ENCODE data around the gene SVOP.
A peak's percentile ranks its signal among the peaks of the same experiment; 100 is the strongest.

Gene SVOP

DNA sequence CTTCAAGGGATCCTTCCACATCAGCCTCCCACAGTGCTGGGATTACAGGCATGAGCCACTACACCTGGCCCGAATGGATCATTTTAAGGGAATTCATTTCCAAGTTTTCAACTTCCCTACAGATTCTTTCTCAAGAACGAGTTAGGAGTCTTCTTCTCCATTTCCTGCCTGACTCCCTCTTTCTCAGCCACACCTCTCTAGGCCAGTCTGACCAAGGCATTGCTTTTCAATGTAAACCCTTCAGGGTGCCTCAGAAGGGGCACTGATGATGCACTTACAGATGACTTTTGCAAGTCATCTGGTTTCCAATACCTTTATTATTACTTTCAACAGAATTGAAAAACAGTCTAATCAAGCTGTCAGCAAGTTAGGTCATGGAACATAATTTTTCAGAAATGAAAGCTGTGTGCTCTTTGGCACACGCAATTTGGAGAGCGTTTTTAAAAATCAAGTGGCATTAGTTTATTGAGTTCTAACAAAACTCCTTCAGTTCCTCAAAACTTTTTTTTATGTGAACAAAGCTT lies 47.2 kb downstream of the SVOP start:
- no peak for DNase-seq (ENCODE audit: low read depth)

DNA sequence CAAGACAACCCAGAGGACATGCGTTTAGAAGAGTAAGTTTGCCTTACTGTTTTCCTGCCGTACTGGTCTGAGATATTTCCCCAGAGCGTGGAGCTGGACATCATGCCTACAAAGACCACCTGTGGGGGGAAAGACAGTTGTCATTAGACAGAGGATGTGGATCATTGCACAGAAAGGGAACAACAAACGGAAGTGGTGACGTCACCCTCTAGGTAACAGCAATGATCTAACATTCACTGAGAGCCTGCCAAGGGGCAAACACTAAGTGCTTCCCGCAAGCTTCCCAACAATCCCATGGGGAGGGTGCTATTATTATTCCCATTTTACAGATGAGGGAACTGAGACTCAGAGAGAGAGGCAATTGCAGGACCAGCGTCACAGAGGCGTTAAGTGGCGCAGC lies 48.5 kb downstream of the SVOP start:
- no peak for DNase-seq (ENCODE audit: low read depth)

GRCh38 chr12:108969622-108970021 lies 51.2 kb downstream of the SVOP start:
- no peak for DNase-seq (ENCODE audit: low read depth)

DNA sequence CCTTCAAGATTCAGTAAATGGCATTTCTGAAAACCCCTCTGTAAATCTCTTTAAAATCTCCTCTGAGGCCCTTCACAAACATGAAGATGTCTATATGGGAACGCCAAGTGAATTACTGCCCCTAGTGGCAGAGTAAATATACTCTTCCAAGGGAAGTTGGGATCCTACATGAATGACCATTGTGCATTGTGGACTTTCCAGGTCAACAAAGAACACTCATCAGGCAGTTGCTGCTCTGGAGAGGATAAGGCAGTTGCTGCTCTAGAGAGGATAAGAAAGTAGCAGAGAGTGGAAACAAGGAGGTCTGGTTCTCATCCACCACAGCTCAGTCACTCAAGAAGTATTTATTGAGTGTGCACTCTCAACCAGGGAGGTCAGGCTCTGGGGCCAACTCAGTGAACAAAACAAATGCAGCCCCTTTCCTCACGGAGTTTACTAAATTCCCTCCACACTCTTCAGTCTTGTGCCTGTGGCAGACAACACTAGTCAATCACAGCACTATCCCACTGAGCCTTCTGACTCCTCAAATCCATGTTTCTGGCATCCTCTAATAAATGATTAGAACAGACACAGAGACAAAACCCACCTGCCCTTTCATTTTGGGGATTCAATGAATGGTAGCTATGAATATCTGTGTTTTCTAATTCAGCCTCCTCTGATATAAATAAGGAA lies 52.9 kb downstream of the SVOP start:
- DNase-seq (ENCODE audit: low read depth), result no peak

DNA sequence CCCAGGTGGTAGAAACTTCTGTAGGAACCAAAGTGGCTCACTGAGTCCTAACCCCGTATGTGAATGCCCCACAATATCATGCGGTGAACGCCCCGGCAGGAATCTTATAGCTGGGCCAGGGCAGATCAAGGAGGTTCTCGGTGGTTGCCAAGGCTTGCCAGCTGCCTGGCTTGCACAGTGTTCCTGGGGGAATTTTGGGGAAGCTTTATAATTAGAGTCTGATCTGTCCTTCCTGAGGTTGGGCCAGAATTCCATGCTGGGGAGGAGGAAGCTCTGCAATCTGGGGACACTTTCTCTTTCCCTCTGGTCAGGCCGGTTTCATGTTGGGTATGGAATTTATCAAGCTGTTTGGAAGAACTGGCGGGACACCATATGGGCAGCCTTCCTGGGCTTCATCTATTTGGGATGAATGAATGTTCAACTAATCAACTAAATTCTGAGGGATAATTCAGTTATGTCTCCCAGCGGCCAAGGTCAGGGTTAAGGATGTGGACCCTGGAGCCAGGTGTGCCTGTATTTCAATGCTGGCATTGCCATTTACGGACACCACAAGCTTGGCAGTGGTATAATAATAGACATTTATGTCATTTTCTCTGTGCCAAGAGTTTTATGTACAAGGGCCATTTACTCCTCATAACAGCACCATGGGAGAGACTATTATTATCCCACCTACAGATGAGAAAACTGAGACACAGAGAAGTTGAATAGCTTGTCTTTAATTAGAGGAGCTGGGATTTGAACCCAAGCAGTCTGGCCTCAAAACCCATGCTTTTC lies 54.3 kb downstream of the SVOP start:
- DNase-seq (ENCODE audit: low read depth), result no peak

- DNase-seq (ENCODE audit: low read depth), result no peak
Measured at GRCh38 chr12:108965886-108966285, 55.0 kb downstream of the SVOP start.

- no peak for DNase-seq (ENCODE audit: low read depth)
Measured at GRCh38 chr12:108964371-108965352, 56.2 kb downstream of the SVOP start.

DNA sequence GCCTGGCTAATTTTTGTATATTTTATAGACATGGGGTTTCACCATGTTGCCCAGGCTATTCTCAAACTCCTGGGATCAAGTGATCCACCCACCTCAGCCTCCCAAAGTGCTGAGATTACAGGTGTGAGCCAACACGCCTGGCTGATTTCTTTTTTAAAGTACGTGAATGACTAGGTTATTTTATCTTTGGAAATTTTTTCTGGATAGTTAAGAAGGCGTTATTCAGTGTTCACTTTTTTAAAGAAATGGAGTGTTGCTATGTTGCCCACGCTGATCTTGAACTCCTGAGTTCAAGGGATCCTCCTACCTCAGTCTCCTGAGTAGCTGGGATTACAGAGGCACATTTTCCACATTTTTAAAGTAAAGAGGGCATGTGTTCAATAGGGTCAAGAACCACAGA lies 58.6 kb downstream of the SVOP start:
- DNase-seq (ENCODE audit: low read depth), result no peak

GRCh38 chr12:108959748-108960655 lies 60.9 kb downstream of the SVOP start:
- DNase-seq (ENCODE audit: low read depth), result no peak

DNA sequence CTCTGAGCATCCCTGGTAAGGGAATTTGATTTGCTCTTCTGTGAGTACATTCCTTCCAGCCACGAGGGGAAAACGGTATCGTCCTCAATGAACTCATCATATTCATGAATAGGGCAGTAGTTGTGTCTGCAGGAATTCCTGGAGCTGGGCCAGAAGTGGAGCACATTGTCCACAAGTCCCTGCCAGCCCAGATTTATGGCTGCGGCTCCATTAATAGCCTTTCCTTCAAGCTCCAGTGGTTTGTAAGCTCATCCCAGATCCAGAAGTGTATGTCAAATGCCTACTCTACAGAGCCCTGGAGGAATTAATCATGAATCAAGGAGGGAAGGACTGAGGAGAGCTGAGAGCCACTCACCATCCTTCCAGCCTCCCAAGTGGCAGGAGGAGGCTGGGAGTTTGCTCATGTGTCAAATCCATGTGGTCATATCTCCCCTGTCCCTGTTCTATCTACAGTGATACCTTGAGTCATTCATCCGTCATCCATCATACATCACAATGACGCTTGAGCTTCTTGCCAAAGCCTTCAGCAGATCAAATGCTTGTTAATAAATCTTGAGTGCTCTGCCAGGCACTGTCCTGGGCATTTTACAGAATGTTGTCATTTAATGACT lies 65.5 kb downstream of the SVOP start:
- no peak for DNase-seq (ENCODE audit: low read depth)

GRCh38 chr12:108950991-108951739 lies 69.7 kb downstream of the SVOP start:
- peak; percentile 22 for DNase-seq (ENCODE audit: low read depth)

- no peak for DNase-seq (ENCODE audit: low read depth)
Measured at GRCh38 chr12:108949976-108950375, 70.9 kb downstream of the SVOP start.

GRCh38 chr12:108948367-108948766 lies 72.5 kb downstream of the SVOP start:
- DNase-seq (ENCODE audit: low read depth), result no peak

GRCh38 chr12:108947097-108947496 lies 73.8 kb downstream of the SVOP start:
- DNase-seq (ENCODE audit: low read depth), result no peak

DNA sequence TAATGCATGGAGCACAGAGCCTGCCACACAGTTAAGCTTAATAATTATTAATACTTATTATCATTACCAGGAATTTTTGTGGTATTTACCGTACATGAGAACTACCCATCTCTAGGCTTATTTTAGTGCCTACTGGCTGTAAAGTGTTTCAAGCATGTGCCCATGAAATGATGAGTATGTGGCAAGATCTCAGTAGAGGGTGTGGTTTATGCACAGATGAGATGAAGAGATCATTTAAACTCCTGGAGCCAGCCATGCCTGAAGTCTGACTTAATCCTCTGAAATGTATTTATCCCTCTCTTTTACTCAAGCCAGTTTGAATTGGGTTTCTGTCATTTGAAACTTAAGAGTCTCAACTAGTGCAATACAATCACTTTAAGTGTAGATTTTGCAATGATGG lies 80.7 kb downstream of the SVOP start:
- no peak for DNase-seq (ENCODE audit: low read depth)

DNA sequence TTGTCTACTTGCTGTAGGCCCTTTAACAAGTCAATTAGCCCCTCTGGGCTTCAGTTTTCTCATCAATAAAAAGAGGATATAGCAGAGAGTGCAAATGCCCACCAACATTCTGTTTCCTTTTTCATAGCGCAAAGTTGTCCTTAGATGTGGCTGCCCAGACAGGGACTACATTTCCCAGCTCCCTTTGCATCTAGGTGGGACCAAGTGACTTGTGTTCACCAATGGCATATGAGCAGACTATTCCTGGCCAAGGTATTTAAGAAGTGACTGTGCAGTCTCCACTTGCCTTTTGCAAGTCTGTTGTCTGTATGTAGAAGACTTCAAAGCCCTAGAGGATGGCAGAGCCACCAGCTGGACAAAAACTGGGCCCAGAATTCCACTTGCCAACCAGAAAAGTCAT lies 81.3 kb downstream of the SVOP start:
- no peak for DNase-seq (ENCODE audit: low read depth)

- DNase-seq (ENCODE audit: low read depth), result no peak
Measured at GRCh38 chr12:108938247-108938924, 82.5 kb downstream of the SVOP start.

DNA sequence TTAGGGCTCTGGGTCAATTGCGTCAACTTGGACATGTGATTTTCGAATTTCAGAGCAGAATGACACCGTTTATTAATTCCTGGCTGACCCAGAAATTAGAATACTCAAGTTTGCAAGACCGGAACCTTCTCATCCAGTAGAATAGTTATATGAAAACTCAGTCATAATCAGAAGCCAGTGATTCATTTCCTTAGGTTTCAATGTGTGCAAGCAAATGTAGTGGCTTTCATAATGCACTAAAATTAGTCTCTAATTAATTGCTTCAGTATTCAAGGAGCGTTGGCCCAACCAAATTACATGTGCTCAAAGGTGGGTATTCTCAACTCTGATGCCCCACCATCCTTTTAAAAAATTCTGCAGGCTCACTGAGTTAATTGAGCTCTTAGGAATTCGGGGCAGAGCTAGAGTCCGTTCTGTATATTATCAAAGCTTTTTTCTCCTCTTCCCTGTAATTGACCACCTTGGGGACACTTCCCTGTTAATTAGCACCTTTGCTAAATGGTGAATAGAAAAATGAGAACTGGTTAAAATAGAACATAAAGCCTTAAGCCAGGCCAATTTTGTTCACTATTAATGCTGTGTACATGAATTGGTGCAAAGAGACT lies 85.6 kb downstream of the SVOP start:
- DNase-seq (ENCODE audit: low read depth), result no peak

- no peak for DNase-seq (ENCODE audit: low read depth)
Measured at GRCh38 chr12:108933949-108934348, 86.9 kb downstream of the SVOP start.
